HG02884 (cell line): ENCODE measurements around the gene SPDYA.
A peak's percentile ranks its signal among the peaks of the same experiment; 100 is the strongest.
"Not testable (repeated sequence)": the region's sequence is repeated elsewhere in the genome, so short reads cannot be mapped to it uniquely, and the experiment has no call there.

ENCODE experiments used
- ATAC-seq: cut with Tn5 transposase; IDR thresholded peaks from one replicate; pipeline ENCODE4 v1.9.1; 2021; ENCODE audit warnings: mild to moderate bottlenecking, moderate library complexity; ENCODE audit not compliant: unreplicated experiment

SPDYA gene

DNA sequence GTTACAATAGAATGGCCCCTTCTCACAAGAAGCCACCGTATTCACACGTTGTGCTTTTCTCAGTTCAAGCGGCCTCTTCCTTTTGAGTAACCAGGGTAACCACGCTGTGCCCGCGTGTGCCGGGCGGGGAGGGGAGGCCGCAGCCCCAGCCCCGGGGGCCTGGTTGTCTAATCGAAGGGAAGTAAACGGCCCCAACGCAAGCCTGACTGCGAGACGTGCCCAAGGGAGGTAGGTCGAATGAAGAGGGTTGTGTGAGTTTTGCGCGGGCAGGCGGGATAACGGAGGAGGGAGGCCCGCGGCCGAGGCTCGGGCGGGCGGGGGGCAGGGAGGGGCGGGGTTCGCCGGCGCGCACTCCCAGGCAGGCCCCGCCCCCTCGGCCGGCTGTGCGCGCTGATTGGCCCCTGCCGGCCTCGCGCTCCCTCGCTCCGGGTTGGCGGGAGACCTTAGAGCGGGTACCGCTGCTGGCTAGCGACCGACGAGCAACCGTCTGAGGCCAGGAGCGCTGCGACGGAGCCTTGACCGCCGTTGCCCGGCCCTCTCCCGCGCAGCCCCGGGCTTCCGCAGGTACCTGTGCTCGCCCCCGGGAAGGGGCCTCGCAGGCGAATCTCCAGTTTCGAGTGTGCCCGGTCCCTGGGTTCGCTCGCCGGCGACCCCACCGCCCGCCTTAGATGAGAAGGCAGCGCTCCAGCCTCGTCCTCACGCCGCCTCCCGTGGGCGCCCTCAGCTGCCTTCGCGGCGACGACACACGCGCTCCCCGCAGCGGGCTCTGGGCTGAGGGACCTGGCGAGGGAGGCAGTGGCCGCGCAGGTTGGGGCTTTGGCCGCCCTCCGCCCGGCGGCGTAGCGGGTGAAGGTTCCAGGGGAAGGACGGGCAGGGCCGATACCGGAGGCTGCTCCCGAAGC is at the start of gene SPDYA:
Gene SPDYA, plus strand, starts transcription at position 451 of the 902 bp plus-strand sequence. CDS start 5,181 bp downstream, outside the sequence.
- ATAC-seq, result peak; percentile 74

DNA sequence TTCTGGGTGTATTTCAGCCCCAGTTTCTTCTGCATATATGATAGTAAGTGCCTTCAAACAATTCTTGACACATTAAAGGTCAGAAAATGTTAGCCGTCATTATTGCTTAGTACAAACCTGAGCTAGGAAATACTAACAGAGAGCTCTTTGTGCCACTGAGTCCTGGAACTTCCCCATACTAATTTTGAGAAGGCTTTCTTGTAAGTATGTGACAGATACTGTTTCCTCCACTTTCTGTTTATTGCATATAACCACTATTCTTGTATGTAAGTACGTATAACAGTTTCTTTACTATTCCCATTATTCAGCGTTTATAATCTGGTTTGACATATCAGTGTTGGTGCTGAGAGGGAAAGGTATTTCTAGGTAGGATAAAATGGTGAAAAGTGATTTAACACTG is 49.2 kb upstream of the SPDYA start:
- ATAC-seq, result no peak

- ATAC-seq, result no peak
Measured at GRCh38 chr2:28764909-28765711, 45.5 kb upstream of the SPDYA start.

DNA sequence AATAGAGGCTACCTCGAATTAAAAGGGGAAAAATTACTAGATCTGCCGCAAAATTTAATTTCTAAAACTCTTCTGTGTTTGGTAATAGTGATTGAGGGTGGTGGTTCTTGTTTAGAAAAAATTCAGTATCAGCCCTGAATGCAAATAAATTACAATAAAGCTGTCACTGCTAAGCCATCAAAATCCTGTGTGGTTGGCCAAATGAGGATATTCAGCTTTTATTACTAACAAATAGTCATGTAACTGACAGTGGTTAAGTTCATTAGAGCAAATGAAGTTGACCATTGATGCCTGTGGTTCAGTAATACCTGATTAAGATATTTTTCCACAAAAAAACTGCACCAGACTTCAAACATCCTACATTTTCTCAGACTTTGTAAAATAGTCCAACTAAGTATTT is 44.6 kb upstream of the SPDYA start:
- no peak for ATAC-seq

GRCh38 chr2:28767337-28767736 is 43.3 kb upstream of the SPDYA start:
- no peak for ATAC-seq

GRCh38 chr2:28768422-28768821 is 42.2 kb upstream of the SPDYA start:
- no peak for ATAC-seq

GRCh38 chr2:28768952-28769351 is 41.7 kb upstream of the SPDYA start:
- ATAC-seq, result no peak

DNA sequence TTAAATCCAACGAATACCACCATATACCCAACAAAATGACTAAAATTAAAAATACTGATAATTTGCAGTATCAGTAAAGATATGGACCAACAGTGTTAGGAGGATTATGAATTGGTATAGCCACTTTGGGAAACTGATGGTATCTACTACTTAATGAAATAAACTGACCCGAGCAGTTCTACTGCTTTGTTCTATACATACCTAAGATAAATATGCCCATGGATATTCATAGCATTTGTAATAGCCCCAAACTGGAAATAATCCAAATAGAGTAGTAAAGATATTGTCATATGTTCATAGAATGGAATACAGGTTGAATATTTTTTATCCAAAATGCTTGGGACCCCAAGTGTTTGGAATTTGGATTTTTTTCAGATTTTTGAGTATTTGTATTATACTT is 38.3 kb upstream of the SPDYA start:
- ATAC-seq, result no peak

DNA sequence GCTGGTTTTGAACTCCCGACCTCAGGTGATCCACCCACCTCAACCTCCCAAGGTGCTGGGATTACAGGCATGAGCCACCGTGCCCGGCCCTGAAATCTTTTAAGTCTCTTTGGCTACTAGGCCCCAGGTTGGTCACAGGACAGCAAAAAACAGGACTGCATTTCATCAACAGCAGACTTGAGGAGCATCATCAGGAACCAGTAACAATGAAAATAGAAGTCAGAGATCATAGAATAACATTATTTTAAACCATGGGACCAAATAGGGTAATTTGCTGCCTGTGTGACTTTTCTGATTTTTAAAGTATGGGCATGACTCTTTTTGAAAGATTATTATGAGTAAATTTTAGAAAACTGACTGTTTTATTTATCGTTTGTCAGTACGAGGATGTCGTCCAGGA is 34.2 kb upstream of the SPDYA start:
- ATAC-seq, result no peak

GRCh38 chr2:28778392-28778791 is 32.2 kb upstream of the SPDYA start:
- no peak for ATAC-seq

DNA sequence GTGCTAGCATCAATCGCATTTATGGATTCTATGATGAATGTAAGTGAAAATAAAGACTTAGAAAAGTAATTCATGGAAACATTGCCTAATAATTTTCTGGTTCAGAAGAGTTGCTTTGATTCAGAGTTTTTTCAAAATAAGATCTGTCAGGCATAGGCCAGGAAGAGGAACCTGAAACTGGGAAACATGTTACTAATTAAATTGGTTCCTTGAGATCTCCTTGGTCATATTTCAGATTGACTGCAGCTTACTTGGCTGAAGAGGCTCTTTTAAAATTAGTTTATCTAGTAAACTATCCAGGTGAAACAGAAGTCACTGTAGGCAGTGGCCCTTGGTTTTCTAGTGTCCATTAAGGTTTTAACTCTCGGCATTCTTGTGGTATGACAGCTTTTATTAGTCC is 31.6 kb upstream of the SPDYA start:
- no peak for ATAC-seq

DNA sequence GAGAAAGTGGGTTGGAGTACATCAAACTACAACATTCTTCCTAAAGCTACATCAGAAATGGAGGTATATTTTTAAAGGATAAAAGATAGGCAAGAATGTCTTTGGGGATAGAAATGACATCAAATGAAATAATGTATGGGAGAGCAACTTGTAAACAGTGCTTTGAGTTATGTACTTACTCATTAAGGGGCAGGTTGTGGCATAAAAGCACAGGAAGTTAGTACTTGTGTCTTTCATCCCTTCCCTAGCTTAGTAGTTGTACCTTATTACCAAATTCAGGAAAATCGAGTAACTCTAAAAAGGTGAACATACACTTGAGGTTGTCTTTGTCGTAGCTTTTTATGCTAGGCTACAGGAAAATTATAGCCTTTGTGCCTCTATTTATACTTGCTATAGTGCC is 30.1 kb upstream of the SPDYA start:
- ATAC-seq, result no peak

- no peak for ATAC-seq
Measured at GRCh38 chr2:28782423-28782822, 28.2 kb upstream of the SPDYA start.

GRCh38 chr2:28784570-28784969 is 26.1 kb upstream of the SPDYA start:
- not testable (repeated sequence) for ATAC-seq

- ATAC-seq, result no peak
Measured at GRCh38 chr2:28796620-28797019, 14.0 kb upstream of the SPDYA start.

- no peak for ATAC-seq
Measured at GRCh38 chr2:28801726-28802125, 8.9 kb upstream of the SPDYA start.

DNA sequence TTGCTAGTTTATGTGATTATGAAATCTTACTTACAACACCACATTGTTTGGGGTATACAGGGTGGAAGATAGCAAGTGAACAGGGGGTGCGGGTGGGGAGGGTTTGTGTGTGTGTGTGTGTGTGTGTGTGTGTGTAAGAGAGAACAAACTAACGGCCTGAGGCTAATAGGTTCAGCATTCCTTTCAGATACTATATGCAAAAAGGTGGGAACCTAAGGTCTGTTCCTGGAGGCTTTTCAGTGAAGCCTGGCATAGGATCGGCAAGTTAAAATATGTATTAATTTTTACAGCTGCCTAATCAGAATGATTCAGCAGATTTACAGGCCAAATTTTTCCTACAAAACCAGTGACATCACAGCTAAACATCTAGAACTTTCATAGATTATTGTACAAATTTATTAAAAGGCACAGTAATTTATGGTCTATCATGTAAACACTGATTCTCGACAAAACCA is 7.6 kb upstream of the SPDYA start:
- no peak for ATAC-seq

GRCh38 chr2:28809927-28810326 is 707 bp upstream of the SPDYA start:
- ATAC-seq, result no peak

DNA sequence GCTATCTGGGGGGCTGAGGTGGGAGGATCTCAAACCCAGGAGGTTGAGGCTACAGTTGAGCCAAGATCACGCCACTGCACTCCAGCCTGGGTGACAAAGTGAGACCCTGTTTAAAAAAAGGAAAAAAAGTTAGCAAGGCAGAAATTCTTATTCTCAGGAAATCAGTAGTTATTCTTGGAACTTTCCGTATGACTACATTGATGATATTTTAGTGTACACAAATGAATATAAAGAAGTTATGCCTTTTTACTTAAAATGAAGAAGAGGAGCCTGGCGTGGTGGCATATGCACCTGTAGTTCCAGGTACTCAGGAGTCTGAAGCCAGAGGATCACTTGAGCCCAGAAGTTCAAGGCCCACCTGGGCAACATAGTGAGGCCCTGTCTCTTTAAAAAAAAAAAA is 7.4 kb downstream of the SPDYA start:
- ATAC-seq, result no peak

GRCh38 chr2:28821295-28821958 is 10.8 kb downstream of the SPDYA start:
- no peak for ATAC-seq

DNA sequence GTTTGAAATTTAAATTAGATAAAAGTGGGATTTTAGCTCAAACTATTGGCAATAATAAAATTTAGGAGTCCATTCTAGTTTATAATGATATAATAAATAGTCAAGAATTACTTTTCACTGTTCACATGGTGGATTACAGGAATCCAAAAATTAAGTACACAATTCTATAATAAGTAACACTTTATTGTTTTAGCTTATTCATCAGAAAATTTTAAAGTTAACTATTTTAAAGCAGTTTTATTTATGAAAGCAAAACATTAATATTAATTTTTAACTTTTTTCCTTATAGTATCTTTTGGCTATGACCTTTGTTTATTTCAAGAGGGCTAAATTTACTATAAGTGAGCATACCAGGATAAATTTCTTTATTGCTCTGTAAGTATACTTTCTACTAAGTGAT is 11.4 kb downstream of the SPDYA start:
- ATAC-seq, result no peak
